ENCODE results near the gene FGD6. TPM values are rescaled to one million over a fixed set of nuclear protein-coding genes. Genes with fewer than 3 reads are reported as not detected.

FGD6 gene
- total and polyA plus RNA-seq, 2 of the 4 experiments (the other 2 are of a cell fraction), result 2.6 to 9.5 TPM

GRCh38 chr12:95185854-95186253, 31.4 kb downstream of the FGD6 start:
- Histone ChIP-seq H4K91ac (ENCODE audit: insufficient read depth, low read depth, low read length) (no peak overlapping the region), H4K5ac (ENCODE audit: low read depth, low read length) (no peak overlapping the region), H4K20me1 (ENCODE audit: insufficient read depth, low read length) (no peaks in the 10 kb centered on the region), H2BK120ac (ENCODE audit: low read depth, low read length) (no peak overlapping the region), H2BK5ac (ENCODE audit: low read depth, low read length, poor library complexity, severe bottlenecking) (no peak overlapping the region), H3K9ac (ENCODE audit: low read depth, low read length) (no peak overlapping the region), H2BK15ac (ENCODE audit: low read depth, low read length) (no peak overlapping the region), H3K23ac (ENCODE audit: low read depth, low read length) (no peak overlapping the region), H3K4me3 (ENCODE audit: insufficient read depth, low read depth, low read length) (no peak overlapping the region), H2AK9ac (replicated peaks; ENCODE audit: low read depth, low read length, poor library complexity) (no peak overlapping the region), H4K8ac (ENCODE audit: low read depth in 2 of 2, low read length in 2 of 2) (no peak overlapping the region), H2AK5ac (ENCODE audit: low read depth, low read length) (no peak overlapping the region), H2BK20ac (ENCODE audit: low read depth, low read length) (no peak overlapping the region), H3K18ac (ENCODE audit: low read depth, low read length) (no peak overlapping the region), H3K9me3 (ENCODE audit: control insufficient read depth, insufficient read depth, low read length) (no peaks in the 10 kb centered on the region), H3K79me1 (ENCODE audit: low read depth in 1 of 2, low read length in 2 of 2) (peaks cover 0 to 8% of the 10 kb centered on the region in 2 experiments; a peak in 1 of 4 replicates), H3K4me1 (ENCODE audit: control insufficient read depth, insufficient read depth, low read length) (peaks cover 2% of the 10 kb centered on the region; the same call in 1 of the 2 replicates), H3K36me3 (ENCODE audit: control insufficient read depth, insufficient read depth, low read length) (no peaks in the 10 kb centered on the region), H3K4me2 (ENCODE audit: low read depth, low read length) (no peak overlapping the region), H3K56ac (ENCODE audit: extremely low read depth, insufficient read depth, low read length) (no peak overlapping the region), H3K27ac (ENCODE audit: insufficient read depth, low read length) (no peak overlapping the region), H3K4ac (ENCODE audit: low read depth, low read length) (no peak overlapping the region), H3K14ac (replicated peaks; ENCODE audit: low read depth, low read length) (no peak overlapping the region), H3K9me1 (ENCODE audit: insufficient read depth, low read length) (peaks cover 9% of the 10 kb centered on the region), H3K27me3 (ENCODE audit: control insufficient read depth, insufficient read depth, low read length) (no peaks in the 10 kb centered on the region), H2AFZ (replicated peaks; ENCODE audit: low read length, poor library complexity) (no peak overlapping the region)
- DNase-seq (no peak), ATAC-seq (ENCODE audit: low read depth) (no peak)
- ChIA-PET CTCF (no interaction called here), POLR2A (ENCODE audit: unreplicated experiment) (no interaction called here)
- in situ Hi-C loops (cut with MboI; ENCODE audit: low sequenced_read_pairs) (no loop called here), intact Hi-C loops (cut with micrococcal nuclease) (no loop called here), dilution Hi-C loops (cut with HindIII; ENCODE audit: low sequenced_read_pairs, unreplicated experiment) (no loop called here)
- no TSS peak for BruUV-seq (replicated peaks)
- no peak for TF ChIP-seq FOS (IDR thresholded peaks at IDR 0.05; ENCODE audit: low read depth, low read length)
- no peak for TF ChIP-seq BHLHE40 (IDR thresholded peaks at IDR 0.05; ENCODE audit: low read depth, low read length)
- TF ChIP-seq CTCF (conservative IDR thresholded peaks at IDR 0.05; ENCODE audit: low read depth, low read length), result no peak
- no peak for TF ChIP-seq RCOR1 (IDR thresholded peaks at IDR 0.05; ENCODE audit: insufficient replicate concordance, low read length)
- TF ChIP-seq ELK1 (IDR thresholded peaks at IDR 0.05; ENCODE audit: borderline replicate concordance, low read depth, low read length), result no peak
- no peak for TF ChIP-seq POLR2A (IDR thresholded peaks at IDR 0.05; ENCODE audit: low read depth, low read length)
- no peak for TF ChIP-seq CHD1 (IDR thresholded peaks at IDR 0.05; ENCODE audit: low read depth, low read length)
- no peak for TF ChIP-seq RAD21 (IDR thresholded peaks at IDR 0.05; ENCODE audit: low read length)
- TF ChIP-seq NFE2L2 (IDR thresholded peaks at IDR 0.05; ENCODE audit: low read depth, low read length), result no peak
- TF ChIP-seq MAFK (IDR thresholded peaks at IDR 0.05; ENCODE audit: low read depth, low read length), result no peak
- TF ChIP-seq, protein P1, sequence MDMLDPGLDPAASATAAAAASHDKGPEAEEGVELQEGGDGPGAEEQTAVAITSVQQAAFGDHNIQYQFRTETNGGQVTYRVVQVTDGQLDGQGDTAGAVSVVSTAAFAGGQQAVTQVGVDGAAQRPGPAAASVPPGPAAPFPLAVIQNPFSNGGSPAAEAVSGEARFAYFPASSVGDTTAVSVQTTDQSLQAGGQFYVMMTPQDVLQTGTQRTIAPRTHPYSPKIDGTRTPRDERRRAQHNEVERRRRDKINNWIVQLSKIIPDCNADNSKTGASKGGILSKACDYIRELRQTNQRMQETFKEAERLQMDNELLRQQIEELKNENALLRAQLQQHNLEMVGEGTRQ (IDR thresholded peaks at IDR 0.05; ENCODE audit: low read depth, low read length), result no peak
- no peak for TF ChIP-seq MAZ (IDR thresholded peaks at IDR 0.05; ENCODE audit: borderline replicate concordance, low read depth, low read length)
- TF ChIP-seq CEBPB (IDR thresholded peaks at IDR 0.05; ENCODE audit: low read depth, low read length), result no peak
- no peak for TF ChIP-seq SMC3 (IDR thresholded peaks at IDR 0.05; ENCODE audit: low read depth, low read length)
- no peak for TF ChIP-seq RFX5 (IDR thresholded peaks at IDR 0.05; ENCODE audit: low read depth, low read length)
- no peak for TF ChIP-seq MXI1 (IDR thresholded peaks at IDR 0.05; ENCODE audit: borderline replicate concordance, low read depth, low read length)

Data from IMR-90 (cell line).